Activated CD4-positive, alpha-beta T cell treated with anti-CD3 and anti-CD28 coated beads, Interleukin-2, amount 50 U/mL, for 24 hours (primary cell): ENCODE results near the gene NCKAP1.

Source experiments
- DNase-seq, 2 donors: peaks; one replicate each; pipeline ENCODE4 v3.0.0-alpha.2; 2020; ENCODE audit warnings: low read depth in 1 of 2, low spot score in 1 of 2

Gene NCKAP1

GRCh38 chr2:182951948-182952663 is 86.2 kb downstream of the NCKAP1 start:
- no peak for DNase-seq

- no peak for DNase-seq
Observed at GRCh38 chr2:182950546-182950945, 87.7 kb downstream of the NCKAP1 start.

GRCh38 chr2:182949572-182950189 is 88.6 kb downstream of the NCKAP1 start:
- no peak for DNase-seq

GRCh38 chr2:182949052-182949451 is 89.2 kb downstream of the NCKAP1 start:
- no peak for DNase-seq

- no peak for DNase-seq
Observed at GRCh38 chr2:182946958-182947369, 91.3 kb downstream of the NCKAP1 start.

- no peak for DNase-seq
Observed at GRCh38 chr2:182943339-182943738, 94.9 kb downstream of the NCKAP1 start.

GRCh38 chr2:182942756-182943155 is 95.5 kb downstream of the NCKAP1 start:
- no peak for DNase-seq

- DNase-seq, result no peak
Observed at GRCh38 chr2:182941919-182942318, 96.3 kb downstream of the NCKAP1 start.

- no peak for DNase-seq
Observed at GRCh38 chr2:182941121-182941722, 97.0 kb downstream of the NCKAP1 start.

GRCh38 chr2:182937870-182938269 is 100.4 kb downstream of the NCKAP1 start:
- no peak for DNase-seq

GRCh38 chr2:182933629-182934028 is 104.6 kb downstream of the NCKAP1 start:
- DNase-seq, result no peak

GRCh38 chr2:182929972-182930371 is 108.3 kb downstream of the NCKAP1 start:
- DNase-seq, result no peak

- no peak for DNase-seq
Observed at GRCh38 chr2:182924306-182924705, 114.0 kb downstream of the NCKAP1 start.

GRCh38 chr2:182921234-182921633 is 117.0 kb downstream of the NCKAP1 start:
- DNase-seq, result no peak

- no peak for DNase-seq
Observed at GRCh38 chr2:182920631-182921056, 117.6 kb downstream of the NCKAP1 start.

- no peak for DNase-seq
Observed at GRCh38 chr2:182920089-182920488, 118.2 kb downstream of the NCKAP1 start.

- DNase-seq, result no peak
Observed at GRCh38 chr2:182918961-182919652, 119.2 kb downstream of the NCKAP1 start.

GRCh38 chr2:182917924-182918323 is 120.3 kb downstream of the NCKAP1 start:
- no peak for DNase-seq

- DNase-seq, result no peak
Observed at GRCh38 chr2:182916417-182916816, 121.8 kb downstream of the NCKAP1 start.

GRCh38 chr2:182915369-182916326 is 122.6 kb downstream of the NCKAP1 start:
- DNase-seq, result no peak

GRCh38 chr2:182914852-182915251 is 123.4 kb downstream of the NCKAP1 start:
- no peak for DNase-seq
